NCI-H345 treated with DMSO at 0.1 percent for 48 hours (cell line): ENCODE data around the gene SAP30.

Experiments
- DNase-seq: peaks from one replicate; lab custom pipeline; 2025; ENCODE audit not compliant: unreplicated experiment; lab: John Stamatoyannopoulos, UW

The SAP30 gene

GRCh38 chr4:173370477-173371291, at the start of gene SAP30:
TSS of gene SAP30 (plus strand) at chr4:173370954. CDS start at chr4:173371183, 229 bp downstream.
- DNase-seq, result peak; percentile 85

- no peak for DNase-seq
These were observed 45.6 kb upstream of the SAP30 start for GRCh38 chr4:173325007-173325736.

GRCh38 chr4:173328236-173328901, 42.4 kb upstream of the SAP30 start:
- DNase-seq, result no peak

GRCh38 chr4:173330590-173330989, 40.2 kb upstream of the SAP30 start:
- no peak for DNase-seq

GRCh38 chr4:173332021-173332487, 38.7 kb upstream of the SAP30 start:
- no peak for DNase-seq

- DNase-seq, result no peak
These were observed 37.6 kb upstream of the SAP30 start for GRCh38 chr4:173332963-173333657.

GRCh38 chr4:173333658-173334084, 37.1 kb upstream of the SAP30 start:
- DNase-seq, result no peak

- DNase-seq, result peak; percentile 90
These were observed 36.5 kb upstream of the SAP30 start, which contains the start of gene HMGB2 for GRCh38 chr4:173334085-173334890. TSS of gene HMGB2 (minus strand) at chr4:173334358. CDS start at chr4:173333649, 709 bp downstream.

GRCh38 chr4:173334891-173335752, 35.6 kb upstream of the SAP30 start:
- DNase-seq, result peak; percentile 73

GRCh38 chr4:173337463-173337862, 33.3 kb upstream of the SAP30 start:
- no peak for DNase-seq

GRCh38 chr4:173343832-173344397, 26.8 kb upstream of the SAP30 start:
- no peak for DNase-seq

GRCh38 chr4:173345648-173346047, 25.1 kb upstream of the SAP30 start:
- no peak for DNase-seq

- DNase-seq, result no peak
These were observed 24.7 kb upstream of the SAP30 start for GRCh38 chr4:173346074-173346473.

GRCh38 chr4:173347467-173347866, 23.3 kb upstream of the SAP30 start:
- DNase-seq, result no peak

GRCh38 chr4:173357939-173358338, 12.8 kb upstream of the SAP30 start:
- no peak for DNase-seq

GRCh38 chr4:173360587-173361221, 10.1 kb upstream of the SAP30 start:
- no peak for DNase-seq

GRCh38 chr4:173362666-173363065, 8.1 kb upstream of the SAP30 start:
- DNase-seq, result no peak

GRCh38 chr4:173365359-173365996, 5.3 kb upstream of the SAP30 start:
- no peak for DNase-seq
